GM12891 (cell line): Measurements from ENCODE around the gene FREY1.

Experiments
- PAX5 ChIP-seq: IDR thresholded peaks from 2 replicates; pipeline ENCODE4 v1.6.1; 2011; ENCODE audit warnings: low read length, moderate library complexity, mild to moderate bottlenecking; ENCODE audit not compliant: insufficient read depth, severe bottlenecking
- POLR2A ChIP-seq: IDR thresholded peaks from 2 replicates; pipeline ENCODE4 v1.6.1; 2011; ENCODE audit warnings: low read depth, low read length, control low read depth
- POLR2AphosphoS5 ChIP-seq: IDR thresholded peaks from 2 replicates; pipeline ENCODE4 v1.6.1; 2011; ENCODE audit warnings: low read depth, low read length, control low read depth
- TAF1 ChIP-seq: IDR thresholded peaks from 2 replicates; pipeline ENCODE4 v1.6.1; 2011; ENCODE audit warnings: low read depth, low read length, control low read depth

GRCh38 chr11:45934580-45935318 is 27.7 kb upstream of the FREY1 start:
- TF ChIP-seq POLR2A: no peak
- no peak for TF ChIP-seq POLR2AphosphoS5
- no peak for TF ChIP-seq TAF1
- TF ChIP-seq PAX5: no peak
